ENCODE data around the gene ITIH4. TPM values are rescaled to one million over a fixed set of nuclear protein-coding genes. Genes with fewer than 3 reads are reported as not detected.

ITIH4 gene
- total and polyA plus RNA-seq, 2 of the 13 experiments (the other 11 are each of a cell fraction or from before 2014, with no cell fraction given) = 2.7 to 5.3 TPM

GRCh38 chr3:52845157-52845556, 14.7 kb upstream of the ITIH4 start (continued):
- no peak for TF ChIP-seq E2F2 (CRISPR knock-in tag; IDR thresholded peaks at IDR 0.05; ENCODE audit: borderline replicate concordance)
- TF ChIP-seq ZFX (CRISPR knock-in tag; IDR thresholded peaks at IDR 0.05; ENCODE audit: low read depth) = no peak
- no peak for TF ChIP-seq GATAD1 (CRISPR knock-in tag; IDR thresholded peaks at IDR 0.05)
- TF ChIP-seq SKI (IDR thresholded peaks at IDR 0.05; ENCODE audit: partially characterized antibody) = no peak
- TF ChIP-seq GPN1 (CRISPR knock-in tag; IDR thresholded peaks at IDR 0.05; ENCODE audit: borderline replicate concordance) = no peak
- TF ChIP-seq ZBTB2 (CRISPR knock-in tag; IDR thresholded peaks at IDR 0.05; ENCODE audit: low read depth) = no peak
- no peak for TF ChIP-seq ZNF766 (CRISPR knock-in tag; IDR thresholded peaks at IDR 0.05; ENCODE audit: borderline replicate concordance)
- no peak for TF ChIP-seq SAFB2 (CRISPR knock-in tag; IDR thresholded peaks at IDR 0.05; ENCODE audit: borderline replicate concordance, low read depth)
- TF ChIP-seq CCAR2 (optimal IDR thresholded peaks at IDR 0.05; ENCODE audit: low read depth, low read length) = no peak
- TF ChIP-seq ZNF761 (CRISPR knock-in tag; conservative IDR thresholded peaks at IDR 0.05) = no peak
- TF ChIP-seq ZNF484 (CRISPR knock-in tag; IDR thresholded peaks at IDR 0.05; ENCODE audit: borderline replicate concordance, low read depth) = no peak
- peak in 1 of 2 experiments; percentile 38; a peak in 1 of 4 replicates for TF ChIP-seq EP300 (IDR thresholded peaks at IDR 0.05; ENCODE audit: low read depth in 2 of 2, low read length in 2 of 2)
- TF ChIP-seq EP300 (CRISPR knock-in tag; IDR thresholded peaks at IDR 0.05; ENCODE audit: borderline replicate concordance) = no peak
- TF ChIP-seq MYC (CRISPR knock-in tag; IDR thresholded peaks at IDR 0.05; ENCODE audit: borderline replicate concordance) = no peak
- no peak for TF ChIP-seq KDM5B (CRISPR knock-in tag; IDR thresholded peaks at IDR 0.05; ENCODE audit: borderline replicate concordance)
- no peak for TF ChIP-seq ZFYVE20 (CRISPR knock-in tag; IDR thresholded peaks at IDR 0.05; ENCODE audit: borderline replicate concordance, low read depth)
- TF ChIP-seq NFYC (CRISPR knock-in tag; IDR thresholded peaks at IDR 0.05) = no peak
- TF ChIP-seq ZNF407 (CRISPR knock-in tag; IDR thresholded peaks at IDR 0.05; ENCODE audit: not compliant biosample characterization) = no peak
- TF ChIP-seq RFX1 (IDR thresholded peaks at IDR 0.05) = no peak
- TF ChIP-seq ZNF350 (CRISPR knock-in tag; IDR thresholded peaks at IDR 0.05; ENCODE audit: borderline replicate concordance, low read depth) = 0 out of 2 replicates have a peak, but pooled peaks have one; percentile 4
- TF ChIP-seq ZNF777 (CRISPR knock-in tag; IDR thresholded peaks at IDR 0.05) = no peak

All from HepG2 (cell line).